Ureter (tissue), 1 donor: Measurements from ENCODE around the gene HIVEP2. TPM values are rescaled to one million over a fixed set of nuclear protein-coding genes. Genes with fewer than 3 reads are reported as not detected.

Experiments used
- DNase-seq: peaks from one replicate; pipeline ENCODE4 v3.0.0-alpha.2; 2020; ENCODE audit warnings: low spot score
- total RNA-seq: library from RNA; stranded (reverse); gene quantifications from one replicate; pipeline ENCODE4 v1.2.4, GENCODE V29; 2023
- donor health status: DM: yes; HTN: yes; CAD: no.

The HIVEP2 gene
- total RNA-seq, 1 donor from 2014 or later, result 29.0 TPM

DNA sequence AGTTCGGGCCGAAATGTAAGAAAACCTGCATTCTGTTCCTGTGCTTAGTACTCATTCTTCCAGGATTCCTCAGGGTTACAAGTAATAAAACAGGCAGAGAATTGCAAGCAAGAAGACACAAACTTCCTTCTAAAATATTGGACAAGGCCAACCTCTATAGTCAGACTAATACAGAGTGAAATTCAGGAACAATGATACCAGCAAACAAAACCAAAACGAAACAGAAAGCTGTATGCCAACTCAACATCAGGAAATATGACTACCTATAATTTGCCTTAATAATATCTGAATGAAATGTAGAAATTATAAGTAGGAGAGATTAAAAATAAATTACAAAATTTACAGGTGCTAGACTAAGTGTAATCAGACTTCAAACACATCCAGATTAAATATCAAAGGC lies 238.8 kb downstream of the HIVEP2 start:
- DNase-seq, result no peak

DNA sequence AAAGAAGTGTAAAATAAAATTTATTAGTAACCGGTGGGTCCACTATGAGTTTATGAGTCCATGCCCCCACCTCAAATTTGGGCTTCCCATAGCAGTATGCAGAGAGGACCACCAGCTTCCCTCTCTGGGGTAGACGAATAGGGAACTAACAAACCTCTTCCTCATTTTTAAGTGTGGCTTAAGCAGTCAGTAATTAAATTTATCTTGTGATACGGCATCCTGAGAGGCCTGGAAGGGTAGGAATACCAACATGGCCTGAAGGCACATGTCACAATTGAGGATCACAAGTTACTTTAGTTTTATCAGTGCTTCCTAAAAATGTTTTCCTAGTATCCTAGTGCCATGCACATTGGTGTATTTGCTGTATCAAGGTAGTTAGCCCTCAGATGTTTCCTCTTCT lies 239.9 kb downstream of the HIVEP2 start:
- no peak for DNase-seq

DNA sequence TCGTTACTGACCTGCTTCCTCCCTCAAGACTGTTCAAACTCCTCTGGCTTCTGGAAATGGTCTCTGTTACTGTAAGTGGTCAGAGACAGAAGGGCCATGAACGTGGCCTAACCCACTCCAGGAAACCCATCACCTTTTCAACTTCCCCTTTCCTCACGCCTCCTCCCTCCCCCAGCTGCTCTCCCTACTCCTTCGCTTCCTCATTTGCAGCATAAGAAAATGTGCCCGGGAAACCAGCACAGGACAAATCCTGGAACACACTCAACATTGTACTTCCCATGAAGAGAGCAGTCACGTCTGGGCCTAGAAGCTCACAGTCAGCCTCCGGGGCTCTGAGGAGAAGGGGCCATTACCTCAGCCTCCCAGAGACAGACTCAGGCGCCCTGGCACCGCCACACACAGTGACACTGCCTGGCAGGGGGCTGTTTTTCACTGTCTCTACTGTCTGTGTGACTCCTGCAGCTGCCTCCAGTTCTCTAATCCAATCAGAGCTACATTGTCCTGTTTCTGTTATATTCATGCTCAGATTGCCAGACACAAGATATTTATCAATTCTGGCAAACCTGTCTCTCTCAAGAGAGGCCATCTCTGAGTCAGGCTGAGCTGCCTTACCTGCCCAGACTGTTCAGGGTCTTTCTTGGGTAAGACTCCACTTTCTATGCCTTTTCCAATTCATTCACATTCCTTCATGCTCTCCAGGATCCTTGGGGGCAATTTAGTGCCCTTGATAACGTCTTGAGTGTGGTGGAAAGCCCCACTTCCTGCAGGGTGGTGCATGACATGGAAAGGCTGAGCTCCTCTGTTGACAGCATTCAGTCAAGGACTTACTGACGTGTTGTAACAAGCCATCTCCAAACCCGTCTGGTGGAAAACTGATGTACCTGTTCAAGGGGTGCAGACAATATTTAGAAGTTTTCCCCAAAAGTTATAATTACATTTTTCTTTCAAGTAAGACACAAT lies 242.2 kb downstream of the HIVEP2 start:
- DNase-seq, result no peak

Other genes starting within 250 kb of the HIVEP2 start
- gene AIG1, start 115.7 kb upstream of the HIVEP2 start, total RNA-seq, result 81.5 TPM